CD4-positive, alpha-beta memory T cell (primary cell): Measurements from ENCODE around the gene ADAM19. TPM values are rescaled to one million over a fixed set of nuclear protein-coding genes. Genes with fewer than 3 reads are reported as not detected.

Experiments used
- CTCF ChIA-PET: fragments of 350-600 bp; sonication (Branson Sonifier 250); formaldehyde crosslinking; loops from one replicate; lab custom pipeline; 2021; ENCODE audit warnings: inconsistent platforms; ENCODE audit not compliant: partially characterized antibody; lab: Charles Lee
- POLR2A ChIA-PET: fragments of 350-600 bp; sonication (Branson Sonifier 250); formaldehyde crosslinking; loops from one replicate; lab custom pipeline; 2021; ENCODE audit not compliant: partially characterized antibody; lab: Charles Lee
- DNase-seq, 5 donors: peaks; one replicate each; pipeline versions ENCODE4 v3.0.0 to v3.0.0-alpha.2; 2020 to 2022; ENCODE audit warnings: mixed read lengths in 1 of 5
- H3K27ac ChIP-seq: one replicate; pipeline ENCODE4 v1.7.0; 2013; ENCODE audit warnings: low read depth, low read length
- H3K27me3 ChIP-seq: 2 replicates; pipeline ENCODE4 v1.7.0; 2013; ENCODE audit warnings: mild to moderate bottlenecking, low read length, moderate library complexity; ENCODE audit not compliant: insufficient read depth
- H3K36me3 ChIP-seq: 2 replicates; pipeline ENCODE4 v1.7.0; 2013; ENCODE audit warnings: mild to moderate bottlenecking, low read length, moderate library complexity; ENCODE audit not compliant: insufficient read depth
- H3K4me1 ChIP-seq: 2 replicates; pipeline ENCODE4 v1.7.0; 2013; ENCODE audit warnings: mild to moderate bottlenecking, low read length, moderate library complexity; ENCODE audit not compliant: insufficient read depth
- H3K4me3 ChIP-seq, 2 donors: one replicate each; pipeline ENCODE4 v1.7.0; 2013; ENCODE audit warnings: low read length in 2 of 2, mild to moderate bottlenecking in 1 of 2
- H3K9me3 ChIP-seq, 2 donors: one replicate each; pipeline ENCODE4 v1.7.0; 2013; ENCODE audit warnings: low read length in 2 of 2, control low read depth in 1 of 2; ENCODE audit not compliant: control insufficient read depth in 1 of 2
- H3K27ac Mint-ChIP-seq, 7 donors: one replicate each; pipeline ENCODE4 v1.8.0; 2020 to 2021; ENCODE audit warnings: mixed read lengths in 7 of 7, mild to moderate bottlenecking in 6 of 7, inconsistent platforms in 3 of 7, moderate library complexity in 3 of 7
- H3K27me3 Mint-ChIP-seq, 2 donors: one replicate each; pipeline ENCODE4 v1.8.0; 2020 to 2021; ENCODE audit warnings: mixed read lengths in 2 of 2
- H3K36me3 Mint-ChIP-seq, 2 donors: one replicate each; pipeline ENCODE4 v1.8.0; 2020 to 2021; ENCODE audit warnings: mixed read lengths in 2 of 2, inconsistent platforms in 1 of 2, mild to moderate bottlenecking in 1 of 2
- H3K4me1 Mint-ChIP-seq, 4 donors: one replicate each; pipeline ENCODE4 v1.8.0; 2020 to 2021; ENCODE audit warnings: mixed read lengths in 4 of 4, mild to moderate bottlenecking in 1 of 4
- H3K4me3 Mint-ChIP-seq, 8 donors: one replicate each; pipeline ENCODE4 v1.8.0; 2020 to 2021; ENCODE audit warnings: mixed read lengths in 8 of 8, mild to moderate bottlenecking in 7 of 8, moderate library complexity in 6 of 8, inconsistent platforms in 3 of 8
- H3K9me3 Mint-ChIP-seq, 8 donors: one replicate each; pipeline ENCODE4 v1.8.0; 2020 to 2021; ENCODE audit warnings: mixed read lengths in 8 of 8, mild to moderate bottlenecking in 5 of 8, inconsistent platforms in 3 of 8, moderate library complexity in 1 of 8
- intact Hi-C: fragments of 100-400 bp; cut with micrococcal nuclease; formaldehyde crosslinking; loops from one replicate; pipeline ENCODE4 v1.15.1; 2023
- polyA plus RNA-seq, 2 donors: library from polyadenylated mRNA; unstranded; fragments of 300-500 nt; fragmentation: Illumina TruSeq; gene quantifications; one replicate each; pipeline ENCODE4 v1.2.3, GENCODE V29; 2021
- total RNA-seq, 2 experiments: library from RNA; stranded (reverse); gene quantifications; one replicate each; pipeline ENCODE4 v1.2.3, GENCODE V29; 2021

ADAM19 gene
- total and polyA plus RNA-seq, 4 experiments from 2014 or later, result 1.9 to 33.9 (median 28.0) TPM

DNA sequence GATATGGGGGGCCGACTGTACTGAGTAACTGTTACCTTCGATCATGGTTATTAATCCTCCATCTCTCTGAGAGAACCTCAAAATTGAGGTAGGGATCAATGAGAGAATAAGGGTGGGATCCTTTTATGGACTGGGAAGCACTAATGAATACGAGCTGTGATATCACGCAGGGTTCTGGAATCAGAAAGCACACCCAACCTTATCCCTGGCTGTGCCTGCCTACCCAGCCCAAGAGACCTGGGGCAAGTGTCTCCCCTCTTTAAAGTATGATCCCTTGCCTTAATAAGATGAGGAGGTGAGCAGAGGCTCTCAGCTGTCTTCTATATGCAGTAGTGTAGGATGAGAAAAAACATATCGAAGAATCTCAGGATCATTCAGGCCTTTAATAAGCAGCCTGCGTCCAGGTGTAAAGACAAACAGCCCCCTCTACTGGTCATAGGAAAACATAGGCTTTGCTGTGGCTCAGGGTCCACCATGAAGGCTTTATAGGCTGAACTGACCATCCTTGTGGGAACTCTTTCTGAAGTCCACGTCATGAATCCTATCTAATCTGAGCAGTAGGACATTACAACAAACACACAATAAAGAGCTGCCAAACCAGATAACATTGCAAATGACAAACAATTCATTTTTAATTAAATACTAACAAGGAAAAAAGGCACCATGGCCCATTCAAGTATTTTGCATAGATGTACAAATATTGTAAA lies 98.7 kb downstream of the ADAM19 start:
- intact Hi-C loops, result loop anchor here (2.0 to 5.0 kb wide), 4 partner anchors 44 to 330 kb away; no protein-coding TSS in a partner anchor
- H3K4me1 ChIP-seq, result peaks cover 35% of the 10 kb centered on the region
- Mint-ChIP-seq H3K27me3 (no peaks in the 10 kb centered on the region), H3K4me1 (peaks cover 23 to 45% (median 29%) of the 10 kb centered on the region in 4 donors), H3K4me3 (no peak overlapping the region), H3K9me3 (no peaks in the 10 kb centered on the region), H3K36me3 (peaks cover 64 to 70% of the 10 kb centered on the region in 2 donors), H3K27ac (peak overlapping the region in 5 of 7 donors; percentile 20 to 70 (median 50))
- no peak overlapping the region for H3K27ac ChIP-seq
- peaks cover 30% of the 10 kb centered on the region for H3K36me3 ChIP-seq
- DNase-seq, result peak in 4 of 5 donors; percentile 19 to 36 (median 28)
- no peaks in the 10 kb centered on the region for H3K9me3 ChIP-seq
- POLR2A ChIA-PET, result interaction anchor here (0.5 to 1.6 kb wide), 6 partner anchors 13 to 327 kb away, joined by 3 to 4 read pairs (median 3); no protein-coding TSS in a partner anchor
- CTCF ChIA-PET, result interaction anchor here (0.6 to 4.2 kb wide), 18 partner anchors 9 to 266 kb away, joined by 3 to 30 read pairs (median 4); partner anchors contain the start of gene LSM11
- no peak overlapping the region for H3K4me3 ChIP-seq
- H3K27me3 ChIP-seq, result no peaks in the 10 kb centered on the region

- peaks cover 15% of the 10 kb centered on the region for H3K36me3 ChIP-seq
- peak overlapping the region in 1 of 8 donors; percentile 0 for H3K4me3 Mint-ChIP-seq
- intact Hi-C loops, result loop anchor here (5.0 kb wide), 2 partner anchors 148 to 328 kb away; no protein-coding TSS in a partner anchor
- peaks cover 26% of the 10 kb centered on the region for H3K4me1 ChIP-seq
- no peaks in the 10 kb centered on the region for H3K27me3 ChIP-seq
- H3K9me3 ChIP-seq, result no peaks in the 10 kb centered on the region
- peak overlapping the region in 2 of 7 donors; percentile 30 to 45 for H3K27ac Mint-ChIP-seq
- H3K9me3 Mint-ChIP-seq, result no peaks in the 10 kb centered on the region
- CTCF ChIA-PET, result interaction anchor here (0.6 to 4.2 kb wide), 3 partner anchors 10 to 96 kb away, joined by 3 to 30 read pairs (median 9); no protein-coding TSS in a partner anchor
- H3K4me3 ChIP-seq, result no peak overlapping the region
- H3K4me1 Mint-ChIP-seq, result peaks cover 18 to 37% (median 24%) of the 10 kb centered on the region in 4 donors
- H3K27ac ChIP-seq, result no peak overlapping the region
- H3K27me3 Mint-ChIP-seq, result no peaks in the 10 kb centered on the region
- H3K36me3 Mint-ChIP-seq, result peaks cover 56 to 59% of the 10 kb centered on the region in 2 donors
- POLR2A ChIA-PET, result interaction anchor here (1.6 kb wide), 1 partner anchor 42 kb away, joined by 3 read pairs; no protein-coding TSS in a partner anchor
- DNase-seq, result no peak
These were observed 100.1 kb downstream of the ADAM19 start for GRCh38 chr5:157475432-157475831.

GRCh38 chr5:157473383-157474320 lies 101.9 kb downstream of the ADAM19 start:
- H3K4me1 Mint-ChIP-seq, result peaks cover 6 to 19% (median 12%) of the 10 kb centered on the region in 4 donors
- ChIA-PET POLR2A (no interaction called here), CTCF (interaction anchor here (0.9 to 1.8 kb wide), 6 partner anchors 9 to 255 kb away, joined by 3 to 6 read pairs (median 4); no protein-coding TSS in a partner anchor)
- peaks cover 5% of the 10 kb centered on the region for H3K36me3 ChIP-seq
- no peaks in the 10 kb centered on the region for H3K27me3 Mint-ChIP-seq
- H3K36me3 Mint-ChIP-seq, result peaks cover 45% of the 10 kb centered on the region in 2 donors
- no peaks in the 10 kb centered on the region for H3K9me3 Mint-ChIP-seq
- no peak overlapping the region for H3K27ac ChIP-seq
- H3K27ac Mint-ChIP-seq, result peak overlapping the region in 4 of 7 donors; percentile 44 to 81 (median 65)
- peaks cover 9% of the 10 kb centered on the region for H3K4me1 ChIP-seq
- no peaks in the 10 kb centered on the region for H3K9me3 ChIP-seq
- H3K4me3 ChIP-seq, result no peak overlapping the region
- DNase-seq, result no peak
- no peaks in the 10 kb centered on the region for H3K27me3 ChIP-seq
- H3K4me3 Mint-ChIP-seq, result no peak overlapping the region
- intact Hi-C loops, result no loop called here

GRCh38 chr5:157471709-157472108 lies 103.9 kb downstream of the ADAM19 start:
- H3K27ac ChIP-seq, result no peak overlapping the region
- H3K27me3 Mint-ChIP-seq, result no peaks in the 10 kb centered on the region
- CTCF ChIA-PET, result interaction anchor here (0.5 to 5.1 kb wide), 24 partner anchors 8 to 272 kb away, joined by 3 to 34 read pairs (median 4); partner anchors contain the start of genes LSM11 and NIPAL4
- H3K27me3 ChIP-seq, result no peaks in the 10 kb centered on the region
- intact Hi-C loops, result no loop called here
- H3K9me3 Mint-ChIP-seq, result no peaks in the 10 kb centered on the region
- H3K4me3 Mint-ChIP-seq, result no peak overlapping the region
- POLR2A ChIA-PET, result interaction anchor here (0.8 kb wide), 1 partner anchor 15 kb away, joined by 3 read pairs; no protein-coding TSS in a partner anchor
- H3K36me3 Mint-ChIP-seq, result peaks cover 29 to 32% of the 10 kb centered on the region in 2 donors
- no peaks in the 10 kb centered on the region for H3K4me1 ChIP-seq
- no peaks in the 10 kb centered on the region for H3K9me3 ChIP-seq
- H3K4me1 Mint-ChIP-seq, result peaks cover under 1 to 4% (median 4%) of the 10 kb centered on the region in 4 donors
- DNase-seq, result no peak
- no peak overlapping the region for H3K27ac Mint-ChIP-seq
- no peak overlapping the region for H3K4me3 ChIP-seq
- peaks cover 2% of the 10 kb centered on the region for H3K36me3 ChIP-seq

DNA sequence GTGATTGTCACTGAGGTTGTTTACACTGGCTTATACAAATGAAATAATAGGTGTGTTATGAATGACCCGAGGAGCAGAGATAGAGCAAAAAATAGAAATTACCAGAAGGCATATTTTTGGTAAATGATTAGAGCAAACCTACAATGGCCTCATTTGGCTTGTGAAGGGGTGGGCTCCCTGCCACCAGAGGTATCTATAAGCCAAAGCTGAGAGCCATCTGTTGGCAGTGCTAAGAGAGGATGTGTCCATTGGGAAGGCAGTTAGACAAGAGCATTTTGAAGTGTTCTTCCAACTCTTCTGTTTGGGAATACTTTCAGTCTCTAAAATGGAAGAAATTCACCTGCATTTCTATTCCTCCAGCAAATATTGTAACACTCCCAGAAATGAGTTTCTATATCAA lies 104.9 kb downstream of the ADAM19 start:
- ChIA-PET POLR2A (interaction anchor here (0.6 to 2.0 kb wide), 3 partner anchors 107 to 249 kb away, joined by 3 to 4 read pairs (median 3); no protein-coding TSS in a partner anchor), CTCF (interaction anchor here (0.5 to 5.1 kb wide), 12 partner anchors 9 to 247 kb away, joined by 3 to 34 read pairs (median 10); partner anchors contain the start of gene NIPAL4)
- Mint-ChIP-seq H3K4me1 (peaks cover 0 to 4% (median 4%) of the 10 kb centered on the region in 4 donors), H3K9me3 (no peaks in the 10 kb centered on the region), H3K36me3 (peaks cover 27 to 36% of the 10 kb centered on the region in 2 donors), H3K27ac (peak overlapping the region in 3 of 7 donors; percentile 20 to 54 (median 29)), H3K27me3 (no peaks in the 10 kb centered on the region), H3K4me3 (no peak overlapping the region)
- Histone ChIP-seq H3K36me3 (no peaks in the 10 kb centered on the region), H3K4me1 (no peaks in the 10 kb centered on the region), H3K4me3 (no peak overlapping the region), H3K27me3 (no peaks in the 10 kb centered on the region), H3K27ac (no peak overlapping the region), H3K9me3 (no peaks in the 10 kb centered on the region)
- intact Hi-C loops, result no loop called here
- no peak for DNase-seq

DNA sequence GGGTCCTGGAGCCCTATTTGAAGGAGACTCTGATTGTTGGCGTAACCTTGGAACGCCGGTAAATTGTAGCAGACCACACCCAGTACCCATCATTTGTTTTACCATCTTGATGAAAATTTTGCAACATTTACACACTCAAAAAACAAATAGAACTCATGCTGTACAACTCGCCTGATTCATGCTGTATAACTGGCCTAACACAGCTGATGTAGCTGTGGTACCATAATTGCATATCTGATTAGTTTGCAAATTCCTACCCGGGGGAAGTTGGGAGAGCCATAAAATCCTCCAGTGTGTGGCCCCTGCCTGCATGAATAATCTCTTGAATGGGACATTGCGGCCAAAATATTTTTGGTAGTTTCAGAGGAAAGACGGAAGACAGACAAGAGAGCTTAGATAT lies 105.9 kb downstream of the ADAM19 start:
- no peak overlapping the region for H3K4me3 ChIP-seq
- H3K9me3 ChIP-seq, result no peaks in the 10 kb centered on the region
- H3K27me3 Mint-ChIP-seq, result no peaks in the 10 kb centered on the region
- no peaks in the 10 kb centered on the region for H3K9me3 Mint-ChIP-seq
- ChIA-PET CTCF (interaction anchor here (0.7 to 5.1 kb wide), 14 partner anchors 9 to 274 kb away, joined by 3 to 34 read pairs (median 4); partner anchors contain the start of genes LSM11 and NIPAL4), POLR2A (interaction anchor here (2.0 kb wide), 1 partner anchor 249 kb away, joined by 4 read pairs; no protein-coding TSS in a partner anchor)
- H3K4me3 Mint-ChIP-seq, result no peak overlapping the region
- intact Hi-C loops, result no loop called here
- no peak overlapping the region for H3K27ac Mint-ChIP-seq
- no peaks in the 10 kb centered on the region for H3K36me3 ChIP-seq
- H3K36me3 Mint-ChIP-seq, result peaks cover 20 to 28% of the 10 kb centered on the region in 2 donors
- no peak for DNase-seq
- H3K27me3 ChIP-seq, result no peaks in the 10 kb centered on the region
- peaks cover 2 to 12% (median 4%) of the 10 kb centered on the region in 4 donors for H3K4me1 Mint-ChIP-seq
- no peaks in the 10 kb centered on the region for H3K4me1 ChIP-seq
- no peak overlapping the region for H3K27ac ChIP-seq
